Stimulated activated naive CD4-positive, alpha-beta T cell (primary cell): ENCODE measurements around the gene PCP4L1.
A peak's percentile ranks its signal among the peaks of the same experiment; 100 is the strongest.
"Not testable (repeated sequence)": the region's sequence is repeated elsewhere in the genome, so short reads cannot be mapped to it uniquely, and the experiment has no call there.

Experiments used
- DNase-seq, 6 experiments: peaks; one replicate each; lab custom pipeline; 2025; lab: John Stamatoyannopoulos, UW

The PCP4L1 gene

GRCh38 chr1:161258439-161259344 is at the start of gene PCP4L1:
PCP4L1 (plus strand) TSS chr1:161258745; CDS start chr1:161258975, 230 bp downstream.
- DNase-seq = peak in 4 of 6 experiments; percentile 3 to 28 (median 14)

- DNase-seq = peak; percentile 50 to 76 (median 72)
These were observed 48.6 kb upstream of the PCP4L1 start for GRCh38 chr1:161209790-161210409.

- DNase-seq = no peak
These were observed 44.2 kb upstream of the PCP4L1 start for GRCh38 chr1:161214369-161214768.

- DNase-seq = no peak
These were observed 43.5 kb upstream of the PCP4L1 start, which contains the start of gene FCER1G for GRCh38 chr1:161215076-161215475. FCER1G (plus strand) TSS chr1:161215295; CDS start chr1:161215322, 27 bp downstream.

GRCh38 chr1:161216945-161217712 is 41.4 kb upstream of the PCP4L1 start:
- DNase-seq = no peak

GRCh38 chr1:161217831-161218230 is 40.7 kb upstream of the PCP4L1 start:
- no peak for DNase-seq

- DNase-seq = peak in 4 of 6 experiments; percentile 18 to 75 (median 54)
These were observed 40.1 kb upstream of the PCP4L1 start for GRCh38 chr1:161218301-161219077.

GRCh38 chr1:161219078-161219892 is 39.3 kb upstream of the PCP4L1 start:
- DNase-seq = no peak

GRCh38 chr1:161220002-161220401 is 38.5 kb upstream of the PCP4L1 start:
- no peak for DNase-seq

- no peak for DNase-seq
These were observed 36.1 kb upstream of the PCP4L1 start for GRCh38 chr1:161222175-161223019.

- no peak for DNase-seq
These were observed 34.5 kb upstream of the PCP4L1 start for GRCh38 chr1:161223805-161224694.

- not testable (repeated sequence) for DNase-seq
These were observed 33.9 kb upstream of the PCP4L1 start for GRCh38 chr1:161224695-161225087.

GRCh38 chr1:161225178-161225533 is 33.4 kb upstream of the PCP4L1 start:
- DNase-seq = peak in 1 of 6 experiments; percentile 16

GRCh38 chr1:161225534-161226319 is 32.8 kb upstream of the PCP4L1 start, which contains the start of gene TOMM40L:
TOMM40L (plus strand) TSS chr1:161226060; CDS start chr1:161226490, 430 bp downstream.
- DNase-seq = peak; percentile 72 to 96 (median 91)

GRCh38 chr1:161226320-161226711 is 32.2 kb upstream of the PCP4L1 start:
- no peak for DNase-seq

- no peak for DNase-seq
These were observed 31.8 kb upstream of the PCP4L1 start for GRCh38 chr1:161226759-161227158.

- peak; percentile 71 to 92 (median 84) for DNase-seq
These were observed 31.2 kb upstream of the PCP4L1 start for GRCh38 chr1:161227196-161227871.
